K562 (cell line): ENCODE measurements around the gene KCND2. TPM values are rescaled to one million over a fixed set of nuclear protein-coding genes. Genes with fewer than 3 reads are reported as not detected.

Experiments used
- GTF2E2 ChIP-seq: fragments of 200-800 bp; sonication (Bioruptor generic); IDR thresholded peaks from 2 replicates; pipeline ENCODE4 v1.6.1; 2016; ENCODE audit warnings: missing genetic modification characterization, missing compliant biosample characterization
- HNRNPLL ChIP-seq: fragments of 200-400 bp; formaldehyde crosslinking; IDR thresholded peaks from 2 replicates; pipeline ENCODE4 v1.6.1; 2017; ENCODE audit warnings: low read length, low read depth, mild to moderate bottlenecking; ENCODE audit not compliant: poor library complexity, severe bottlenecking
- PRMT5 ChIP-seq: sonication (generic); formaldehyde crosslinking; IDR thresholded peaks from 2 replicates; pipeline ENCODE4 v1.5.0; 2020; ENCODE audit warnings: missing genetic modification reagents
- TBP ChIP-seq: optimal IDR thresholded peaks from 2 replicates; pipeline ENCODE3; 2011; ENCODE audit warnings: low read depth, low read length, improper control_type of control experiment
- ZNF318 ChIP-seq, 2 experiments: fragments of 450-650 bp; IDR thresholded peaks; 2 replicates each; pipeline ENCODE4 v1.6.1; 2016; ENCODE audit warnings: mild to moderate bottlenecking in 2 of 2, borderline replicate concordance in 1 of 2, low read depth in 1 of 2, moderate library complexity in 1 of 2
- ZNF324 ChIP-seq: fragments of 250-450 bp; sonication (Bioruptor Pico); IDR thresholded peaks from 2 replicates; pipeline ENCODE4 v1.4.0; 2020; ENCODE audit warnings: mild to moderate bottlenecking
- polyA plus RNA-seq, 8 experiments: library from polyadenylated mRNA; depleted of rRNA in 4 of 8; stranded (reverse) in 5 of 8; unstranded in 3 of 8; fragments of >200 nt; fragmentation: Nextera tagmentation in 2 of 8; fragmentation: Illumina TruSeq in 1 of 8; extraction: Ambion mirVana in 2 of 8; extraction: Trizol in 1 of 8; gene quantifications; 2 replicates each; pipeline versions ENCODE4 v1.2.1 to v1.2.3, GENCODE V29; 2011 to 2014; ENCODE audit warnings: inconsistent platforms in 1 of 8, missing spikeins in 1 of 8
- total RNA-seq, 7 experiments: library from RNA; depleted of rRNA in 6 of 7; stranded (reverse); fragments of >200 nt in 6 of 7; fragmentation: Illumina TruSeq in 2 of 7; extraction: Trizol in 2 of 7; gene quantifications; 2 replicates each; pipeline versions ENCODE4 v1.2.1 to v1.2.3, GENCODE V29; 2011 to 2021; ENCODE audit warnings: low replicate concordance in 1 of 7

Gene KCND2
- total and polyA plus RNA-seq, 9 of the 15 experiments (the other 6 are each of a cell fraction or from before 2014, with no cell fraction given) = 0.03 to 0.12 TPM; not detected in 7

DNA sequence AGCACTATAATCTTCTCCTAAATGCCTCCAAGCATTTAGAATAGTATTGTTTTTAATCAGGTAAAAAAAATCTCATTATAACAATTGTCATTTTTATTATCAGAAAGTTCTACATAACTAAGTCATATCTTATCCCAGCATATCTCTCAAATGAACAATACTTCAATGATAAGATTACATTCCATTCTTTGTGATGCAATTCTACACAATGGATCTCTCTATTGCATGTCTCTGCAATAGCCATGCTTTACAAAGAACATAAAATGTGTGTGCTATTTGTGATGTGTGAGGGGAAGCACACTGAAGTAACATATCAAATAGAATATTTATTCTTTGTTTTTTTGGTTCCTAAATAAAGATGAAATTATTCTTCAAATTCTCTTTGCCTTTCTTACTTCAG lies 389.3 kb downstream of the KCND2 start (continued):
- TF ChIP-seq ZNF318 (IDR thresholded peaks at IDR 0.05; ENCODE audit: borderline replicate concordance in 1 of 2, low read depth in 1 of 2) (no peak), GTF2E2 (no peak), PRMT5 (no peak), TBP (no peak), HNRNPLL (no peak), ZNF324 (CRISPR knock-in tag) (no peak)
